A549 treated with AZD2906 at 1 μM for 4 hours (cell line): Measurements from ENCODE around the gene CRYZ. TPM values are rescaled to one million over a fixed set of nuclear protein-coding genes. Genes with fewer than 3 reads are reported as not detected.

Experiments used
- total RNA-seq: library from RNA; stranded (reverse); fragments of 200-300 nt; extraction: Qiagen RNA extraction; gene quantifications from 5 replicates; pipeline ENCODE4 v1.2.3, GENCODE V29; 2022

CRYZ gene, protein sequence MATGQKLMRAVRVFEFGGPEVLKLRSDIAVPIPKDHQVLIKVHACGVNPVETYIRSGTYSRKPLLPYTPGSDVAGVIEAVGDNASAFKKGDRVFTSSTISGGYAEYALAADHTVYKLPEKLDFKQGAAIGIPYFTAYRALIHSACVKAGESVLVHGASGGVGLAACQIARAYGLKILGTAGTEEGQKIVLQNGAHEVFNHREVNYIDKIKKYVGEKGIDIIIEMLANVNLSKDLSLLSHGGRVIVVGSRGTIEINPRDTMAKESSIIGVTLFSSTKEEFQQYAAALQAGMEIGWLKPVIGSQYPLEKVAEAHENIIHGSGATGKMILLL
- total RNA-seq: 77.5 to 89.3 TPM (median 88.0 TPM) in 5 replicates

DNA sequence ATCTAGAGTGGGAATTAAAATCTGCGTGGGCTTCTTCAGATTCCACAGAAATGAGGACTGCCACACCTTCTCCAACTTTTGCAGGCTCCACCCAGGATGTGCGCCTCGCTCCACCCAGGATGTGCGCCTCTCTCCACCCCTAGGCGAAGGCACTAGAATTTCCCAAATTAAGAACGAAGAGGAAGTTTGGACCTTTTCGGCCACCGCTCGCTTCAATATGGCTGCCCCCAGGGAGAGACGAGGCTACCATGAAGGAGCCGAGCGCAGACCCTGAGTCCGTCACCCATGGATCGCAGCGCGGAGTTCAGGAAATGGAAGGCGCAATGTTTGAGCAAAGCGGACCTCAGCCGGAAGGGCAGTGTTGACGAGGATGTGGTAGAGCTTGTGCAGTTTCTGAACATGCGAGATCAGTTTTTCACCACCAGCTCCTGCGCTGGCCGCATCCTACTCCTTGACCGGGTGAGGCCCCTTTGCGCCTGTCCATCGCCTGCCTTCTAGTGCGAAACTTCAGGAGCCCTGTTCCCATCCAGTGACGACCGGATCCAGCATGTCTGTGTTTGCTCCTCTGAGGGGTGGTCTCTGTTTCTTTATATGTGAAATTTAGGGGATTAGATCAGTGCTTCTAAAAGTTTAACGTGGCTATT lies at the start of gene CRYZ, which contains the start of gene TYW3:
Gene CRYZ (minus strand): TSS at position 91 of the 644 bp plus-strand sequence. CDS start 8,229 bp downstream, outside the sequence.
Gene TYW3 (plus strand): TSS at position 193 of the 644 bp plus-strand sequence. CDS start 93 bp downstream, at position 286.

DNA sequence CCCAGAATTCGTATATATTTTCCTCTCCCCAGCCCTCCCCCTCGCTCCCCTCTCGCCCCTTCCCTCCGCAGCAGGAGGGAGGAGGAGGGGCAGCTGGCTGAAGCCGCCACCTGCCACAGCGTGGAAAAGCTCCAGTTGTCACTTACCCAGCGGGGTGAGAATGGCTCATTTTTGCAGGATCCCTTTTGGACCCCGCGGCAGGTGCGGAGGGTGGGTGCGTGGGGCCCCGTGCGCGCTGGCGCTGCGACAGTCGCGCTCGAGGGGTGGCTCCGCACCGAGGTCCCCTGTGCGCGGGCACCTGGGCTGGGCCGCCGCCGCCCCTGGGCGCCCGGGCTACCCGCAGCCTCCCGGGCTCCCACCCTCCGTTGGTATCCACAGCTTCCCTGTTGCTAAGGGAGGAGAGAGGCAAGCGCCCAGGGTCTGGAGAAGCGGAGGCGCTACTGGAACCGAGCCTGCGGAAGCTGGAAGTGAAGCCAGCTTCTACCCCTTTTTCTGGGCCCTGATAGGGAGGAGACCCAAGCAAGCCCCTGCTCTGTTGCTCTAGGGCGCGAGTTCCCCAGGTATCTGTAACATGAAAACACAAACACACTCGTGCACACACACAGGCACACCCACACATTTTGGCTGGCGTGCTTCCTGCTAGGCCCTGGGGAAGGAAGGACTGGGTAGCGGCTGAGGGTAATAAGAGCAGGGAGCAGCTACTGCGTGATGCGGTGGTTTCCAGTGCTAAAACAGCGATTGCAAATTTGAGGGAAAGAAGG lies 59.3 kb downstream of the CRYZ start, which contains the start of gene ERICH3:
Gene ERICH3 (minus strand): TSS at position 442 of the 761 bp plus-strand sequence. CDS start 273 bp downstream, at position 169.

Other genes with a start within 250 kb of the CRYZ start
- gene LRRC53, start 220.4 kb downstream of the CRYZ start, total RNA-seq: not detected in 5 replicates
- gene ERICH3, start 59.3 kb downstream of the CRYZ start, total RNA-seq: not detected in 5 replicates
- 15.7 to 17.7 TPM (median 16.0 TPM) in 5 replicates for gene TYW3, start 102 bp upstream of the CRYZ start, total RNA-seq